IPS-NIHi11 (cell line): ENCODE measurements around the gene FAM219A.
"Not testable (repeated sequence)": the region's sequence is repeated elsewhere in the genome, so short reads cannot be mapped to it uniquely, and the experiment has no call there.

Experiments
- DNase-seq: peaks from one replicate; pipeline ENCODE4 v3.0.0; 2012; ENCODE audit warnings: mixed read lengths, low spot score

The FAM219A gene

GRCh38 chr9:34376596-34377403 lies 81.6 kb downstream of the FAM219A start, which contains the start of gene MYORG:
TSS of gene MYORG (minus strand) at chr9:34376898. CDS start at chr9:34372943, 3,955 bp downstream.
- peak; percentile 97 for DNase-seq

- peak; percentile 54 for DNase-seq
Observed at GRCh38 chr9:34375901-34376595, 82.3 kb downstream of the FAM219A start.

- DNase-seq = peak; percentile 38
Observed at GRCh38 chr9:34374905-34375552, 83.3 kb downstream of the FAM219A start.

GRCh38 chr9:34374339-34374738 lies 84.0 kb downstream of the FAM219A start:
- DNase-seq = no peak

GRCh38 chr9:34373749-34374148 lies 84.6 kb downstream of the FAM219A start:
- DNase-seq = no peak

GRCh38 chr9:34372467-34373011 lies 85.8 kb downstream of the FAM219A start:
- peak; percentile 44 for DNase-seq

GRCh38 chr9:34371886-34372466 lies 86.4 kb downstream of the FAM219A start:
- DNase-seq = no peak

GRCh38 chr9:34370970-34371880 lies 87.1 kb downstream of the FAM219A start:
- DNase-seq = no peak

- no peak for DNase-seq
Observed at GRCh38 chr9:34370335-34370969, 87.9 kb downstream of the FAM219A start.

GRCh38 chr9:34369636-34370035 lies 88.7 kb downstream of the FAM219A start:
- DNase-seq = no peak

- DNase-seq = not testable (repeated sequence)
Observed at GRCh38 chr9:34368796-34369195, 89.6 kb downstream of the FAM219A start.

GRCh38 chr9:34367751-34368410 lies 90.5 kb downstream of the FAM219A start:
- not testable (repeated sequence) for DNase-seq

GRCh38 chr9:34366365-34366764 lies 92.0 kb downstream of the FAM219A start:
- DNase-seq = no peak

GRCh38 chr9:34365282-34365681 lies 93.1 kb downstream of the FAM219A start:
- no peak for DNase-seq

GRCh38 chr9:34363619-34364351 lies 94.6 kb downstream of the FAM219A start:
- peak; percentile 66 for DNase-seq

GRCh38 chr9:34362614-34363214 lies 95.7 kb downstream of the FAM219A start:
- no peak for DNase-seq

- DNase-seq = not testable (repeated sequence)
Observed at GRCh38 chr9:34352957-34353356, 105.4 kb downstream of the FAM219A start.

GRCh38 chr9:34352122-34352652 lies 106.2 kb downstream of the FAM219A start:
- DNase-seq = not testable (repeated sequence)
